H9 (cell line): ENCODE data around the gene TGM4. TPM values are rescaled to one million over a fixed set of nuclear protein-coding genes. Genes with fewer than 3 reads are reported as not detected.

Experiments used
- DNase-seq: peaks from one replicate; pipeline ENCODE4 v3.0.0-alpha.2; 2017
- H2AFZ ChIP-seq: one replicate; pipeline ENCODE4 v1.6.1; 2013; ENCODE audit warnings: mild to moderate bottlenecking, low read length, control low read depth, moderate library complexity
- H2AK5ac ChIP-seq: 2 replicates; pipeline ENCODE4 v1.6.1; 2013; ENCODE audit warnings: low read length, control low read depth, mixed read lengths; ENCODE audit not compliant: insufficient read length
- H2BK120ac ChIP-seq: one replicate; pipeline ENCODE4 v1.6.1; 2013; ENCODE audit warnings: low read depth, mild to moderate bottlenecking, low read length, control low read depth, inconsistent platforms; ENCODE audit not compliant: poor library complexity, severe bottlenecking
- H2BK12ac ChIP-seq: 2 replicates; pipeline ENCODE4 v1.6.1; 2013; ENCODE audit warnings: low read length, control low read depth, mixed read lengths, low read depth; ENCODE audit not compliant: insufficient read length
- H2BK15ac ChIP-seq: 2 replicates; pipeline ENCODE4 v1.6.1; 2013; ENCODE audit warnings: low read depth, low read length, control low read depth
- H2BK20ac ChIP-seq: one replicate; pipeline ENCODE4 v1.6.1; 2013; ENCODE audit warnings: low read depth, mild to moderate bottlenecking, low read length, control low read depth, inconsistent platforms; ENCODE audit not compliant: poor library complexity, severe bottlenecking
- H2BK5ac ChIP-seq: 2 replicates; pipeline ENCODE4 v1.6.1; 2013; ENCODE audit warnings: low read length, control low read depth, mixed read lengths; ENCODE audit not compliant: insufficient read length
- H3K14ac ChIP-seq: 2 replicates; pipeline ENCODE4 v1.6.1; 2013; ENCODE audit warnings: low read length, control low read depth; ENCODE audit not compliant: insufficient read depth
- H3K18ac ChIP-seq: 2 replicates; pipeline ENCODE4 v1.6.1; 2013; ENCODE audit warnings: low read depth, mild to moderate bottlenecking, mixed read lengths, low read length, control low read depth; ENCODE audit not compliant: insufficient read length
- H3K23ac ChIP-seq: 2 replicates; pipeline ENCODE4 v1.6.1; 2013; ENCODE audit warnings: low read length, control low read depth, mixed read lengths, low read depth; ENCODE audit not compliant: insufficient read length
- H3K23me2 ChIP-seq: 2 replicates; pipeline ENCODE4 v1.6.1; 2013; ENCODE audit warnings: low read depth, mild to moderate bottlenecking, mixed read lengths, low read length, control low read depth; ENCODE audit not compliant: insufficient read length, poor library complexity, severe bottlenecking
- H3K27ac ChIP-seq: 2 replicates; pipeline ENCODE4 v1.5.1; 2013; ENCODE audit warnings: low read length, control low read depth, mixed read lengths, low read depth; ENCODE audit not compliant: insufficient read length
- H3K27me3 ChIP-seq: 2 replicates; pipeline ENCODE4 v1.6.1; 2013; ENCODE audit warnings: low read length, control low read depth, inconsistent platforms; ENCODE audit not compliant: insufficient read depth
- H3K4ac ChIP-seq: 2 replicates; pipeline ENCODE4 v1.6.1; 2013; ENCODE audit warnings: low read depth, mild to moderate bottlenecking, control low read depth, inconsistent platforms, low read length, moderate library complexity
- H3K4me1 ChIP-seq: 2 replicates; pipeline ENCODE4 v1.6.1; 2013; ENCODE audit warnings: low read length, control low read depth, inconsistent platforms; ENCODE audit not compliant: insufficient read depth
- H3K4me2 ChIP-seq: 2 replicates; pipeline ENCODE4 v1.6.1; 2013; ENCODE audit warnings: low read length, control low read depth, mixed read lengths; ENCODE audit not compliant: insufficient read length, insufficient read depth
- H3K56ac ChIP-seq: 2 replicates; pipeline ENCODE4 v1.6.1; 2013; ENCODE audit warnings: low read depth, mild to moderate bottlenecking, mixed read lengths, low read length, control low read depth; ENCODE audit not compliant: insufficient read length
- H3K79me1 ChIP-seq: 2 replicates; pipeline ENCODE4 v1.6.1; 2013; ENCODE audit warnings: low read depth, mild to moderate bottlenecking, moderate library complexity, low read length, control low read depth, inconsistent platforms; ENCODE audit not compliant: insufficient read depth, poor library complexity, severe bottlenecking
- H3K79me2 ChIP-seq: 2 replicates; pipeline ENCODE4 v1.6.1; 2013; ENCODE audit warnings: low read length, control low read depth, inconsistent platforms; ENCODE audit not compliant: insufficient read depth
- H3K9ac ChIP-seq: 2 replicates; pipeline ENCODE4 v1.6.1; 2013; ENCODE audit warnings: low read length, control low read depth, mixed read lengths; ENCODE audit not compliant: insufficient read length; ENCODE audit errors: extremely low read depth
- H3K9me3 ChIP-seq: one replicate; pipeline ENCODE4 v1.6.1; 2013; ENCODE audit warnings: low read depth, low read length, inconsistent platforms; ENCODE audit not compliant: control insufficient read depth
- H3T11ph ChIP-seq: one replicate; pipeline ENCODE4 v1.6.1; 2013; ENCODE audit warnings: mild to moderate bottlenecking, low read length, control low read depth, inconsistent platforms
- H4K20me1 ChIP-seq: one replicate; pipeline ENCODE4 v1.6.1; 2013; ENCODE audit not compliant: control insufficient read depth, insufficient read length, insufficient read depth
- H4K5ac ChIP-seq: 2 replicates; pipeline ENCODE4 v1.6.1; 2013; ENCODE audit warnings: low read depth, mild to moderate bottlenecking, mixed read lengths, low read length, control low read depth; ENCODE audit not compliant: insufficient read length
- H4K8ac ChIP-seq: replicated peaks from 2 replicates; pipeline ENCODE4 v1.6.1; 2013; ENCODE audit warnings: low read length, control low read depth, mixed read lengths, low read depth; ENCODE audit not compliant: insufficient read length
- H4K91ac ChIP-seq: 2 replicates; pipeline ENCODE4 v1.6.1; 2013; ENCODE audit warnings: low read depth, mild to moderate bottlenecking, moderate library complexity, mixed read lengths, low read length, control low read depth; ENCODE audit not compliant: insufficient read length
- H3K27ac Mint-ChIP-seq, 3 experiments: 2 replicates in 2 of 3; 3 replicates in 1 of 3; pipeline ENCODE4 v1.8.0; 2020 to 2021; ENCODE audit warnings: mixed read lengths in 3 of 3, mild to moderate bottlenecking in 1 of 3, moderate library complexity in 1 of 3
- H3K27me3 Mint-ChIP-seq: 2 replicates; pipeline ENCODE4 v1.8.0; 2021; ENCODE audit warnings: low read depth, mild to moderate bottlenecking, moderate library complexity, mixed read lengths
- H3K36me3 Mint-ChIP-seq, 3 experiments: 2 replicates in 2 of 3; 3 replicates in 1 of 3; pipeline ENCODE4 v1.8.0; 2020 to 2021; ENCODE audit warnings: low read depth in 3 of 3, mixed read lengths in 3 of 3; ENCODE audit not compliant: insufficient read depth in 1 of 3
- H3K4me1 Mint-ChIP-seq, 2 experiments: 2 replicates each; pipeline ENCODE4 v1.8.0; 2020; ENCODE audit warnings: mixed read lengths in 2 of 2
- H3K4me3 Mint-ChIP-seq, 2 experiments: 2 replicates in 1 of 2; 3 replicates in 1 of 2; pipeline ENCODE4 v1.8.0; 2020 to 2021; ENCODE audit warnings: mild to moderate bottlenecking in 2 of 2, mixed read lengths in 2 of 2, moderate library complexity in 1 of 2
- H3K9me3 Mint-ChIP-seq, 2 experiments: 2 replicates in 1 of 2; 3 replicates in 1 of 2; pipeline ENCODE4 v1.8.0; 2020; ENCODE audit warnings: mild to moderate bottlenecking in 2 of 2, mixed read lengths in 2 of 2, moderate library complexity in 1 of 2
- CTCF ChIP-seq: fragments of 200-600 bp; sonication (generic); conservative IDR thresholded peaks from 3 replicates; pipeline ENCODE4 v1.8.0; 2021; ENCODE audit warnings: antibody characterized with exemption, mild to moderate bottlenecking
- WGBS: extraction: QIAGEN DNeasy Blood & Tissue Kit; methylation state at CpG from one replicate; pipeline ENCODE4 v1.1.7; 2013; ENCODE audit warnings: missing lambda C conversion rate, low lambda C conversion rate, mixed read lengths; ENCODE audit not compliant: insufficient read length; ENCODE audit errors: extremely low coverage; 5-methylcytosine and 5-hydroxymethylcytosine counted together
- total RNA-seq: library from RNA; stranded (reverse); gene quantifications from 2 replicates; pipeline ENCODE4 v1.2.1, GENCODE V29; 2021

TGM4 gene
- total RNA-seq, 1 experiment from 2014 or later = not detected

GRCh38 chr3:44893097-44893496, 18.7 kb downstream of the TGM4 start:
- no peak overlapping the region for H4K5ac ChIP-seq
- H3K4me2 ChIP-seq = no peak overlapping the region
- WGBS = no CpG with 5 or more reads among the region's 2 CpGs
- Mint-ChIP-seq H3K36me3 (no peaks in the 10 kb centered on the region; a peak in 1 of 7 replicates), H3K27ac (no peak overlapping the region), H3K9me3 (no peaks in the 10 kb centered on the region), H3K27me3 (no peaks in the 10 kb centered on the region), H3K4me3 (no peak overlapping the region), H3K4me1 (peaks cover 2 to 17% of the 10 kb centered on the region in 2 experiments)
- H3K79me1 ChIP-seq = no peaks in the 10 kb centered on the region
- no peak overlapping the region for H3K27ac ChIP-seq
- H2BK5ac ChIP-seq = no peak overlapping the region
- H3K79me2 ChIP-seq = no peaks in the 10 kb centered on the region
- no peak for DNase-seq
- no peak overlapping the region for H2BK20ac ChIP-seq
- H4K20me1 ChIP-seq = no peaks in the 10 kb centered on the region
- no peak overlapping the region for H2BK12ac ChIP-seq
- no peak overlapping the region for H2BK120ac ChIP-seq
- peaks cover 6% of the 10 kb centered on the region; the same call in 1 of the 2 replicates for H3K4me1 ChIP-seq
- H4K8ac ChIP-seq = no peak overlapping the region
- no peak overlapping the region for H3T11ph ChIP-seq
- no peak overlapping the region for H3K14ac ChIP-seq
- no peak overlapping the region for H2AFZ ChIP-seq
- H2BK15ac ChIP-seq = no peak overlapping the region
- H3K23ac ChIP-seq = no peak overlapping the region
- no peak for TF ChIP-seq CTCF
- no peak overlapping the region for H4K91ac ChIP-seq
- H2AK5ac ChIP-seq = no peak overlapping the region
- no peak overlapping the region for H3K9ac ChIP-seq
- H3K9me3 ChIP-seq = no peaks in the 10 kb centered on the region
- H3K4ac ChIP-seq = no peak overlapping the region
- H3K18ac ChIP-seq = no peak overlapping the region
- no peak overlapping the region for H3K56ac ChIP-seq
- no peaks in the 10 kb centered on the region; the same call in 1 of the 2 replicates for H3K27me3 ChIP-seq
- no peaks in the 10 kb centered on the region for H3K23me2 ChIP-seq
